Measurements from ENCODE around the gene ITPR2.

ITPR2 gene

DNA sequence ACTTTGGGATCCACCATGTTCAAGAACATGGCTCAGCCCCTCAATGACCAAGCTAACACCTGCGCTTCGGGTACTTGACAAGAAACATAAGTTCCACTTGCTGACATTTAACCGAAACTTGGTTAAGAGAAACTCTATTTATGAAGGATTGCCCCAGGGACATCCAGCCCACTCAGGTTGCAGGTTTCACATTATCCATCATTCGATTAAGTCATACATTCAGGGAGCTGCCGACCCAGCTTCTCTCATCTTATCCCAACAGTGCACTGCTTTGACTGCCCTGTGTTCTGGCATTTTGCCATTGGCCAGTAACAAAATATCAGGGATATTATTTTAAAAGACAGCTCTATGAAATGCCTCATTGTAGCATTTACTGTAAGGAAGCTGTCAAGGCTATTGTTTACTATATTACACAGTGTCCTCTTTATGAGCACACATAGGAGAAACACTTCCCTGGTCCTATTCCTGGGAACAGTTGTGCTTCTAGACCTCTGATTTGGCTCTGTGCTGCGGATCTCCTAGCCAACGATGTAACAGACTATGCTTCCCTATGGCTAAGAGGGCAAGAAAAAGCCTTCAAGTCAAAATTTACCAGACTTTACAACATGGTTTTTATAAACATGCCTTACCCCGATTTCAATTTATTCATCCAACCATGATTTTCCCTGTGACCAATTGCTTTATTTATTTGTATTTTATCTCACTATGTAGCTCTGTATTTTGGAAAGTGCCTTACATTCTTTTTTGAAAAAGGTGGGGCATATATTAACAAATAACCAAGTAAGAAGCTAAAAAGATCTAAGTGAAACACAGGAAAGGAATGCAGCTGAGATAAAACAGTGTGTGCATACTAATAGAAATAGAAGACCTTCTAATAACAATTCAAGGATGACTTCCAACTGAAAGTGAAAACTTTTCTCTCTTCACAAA, 109.3 kb downstream of the ITPR2 start:
- H3K27me3 ChIP-seq: no peaks in the 10 kb centered on the region
- DNase-seq: peak in 1 of 2 donors; percentile 35
- H3K9me3 ChIP-seq: no peaks in the 10 kb centered on the region
- intact Hi-C loops (cut with DNase I; ENCODE audit: low total_unique reads): no loop called here
- peak overlapping the region; percentile 10 to 24 for H3K27ac ChIP-seq
- H3K36me3 ChIP-seq: no peaks in the 10 kb centered on the region
- no peak overlapping the region for H3K4me3 ChIP-seq
- TF ChIP-seq CTCF (IDR thresholded peaks at IDR 0.05): no peak
- H3K4me1 ChIP-seq: peaks cover 0 to 24% (median 10%) of the 10 kb centered on the region in 4 donors

- intact Hi-C loops (cut with DNase I; ENCODE audit: low total_unique reads): no loop called here
- no peak for DNase-seq
- Histone ChIP-seq H3K27ac (no peak overlapping the region), H3K36me3 (no peaks in the 10 kb centered on the region), H3K4me3 (no peak overlapping the region), H3K27me3 (no peaks in the 10 kb centered on the region), H3K9me3 (no peaks in the 10 kb centered on the region), H3K4me1 (peaks cover 0 to 24% (median 7%) of the 10 kb centered on the region in 4 donors)
- no peak for TF ChIP-seq CTCF (IDR thresholded peaks at IDR 0.05)
Measured at GRCh38 chr12:26721800-26722199, 111.2 kb downstream of the ITPR2 start.

- Histone ChIP-seq H3K4me1 (peaks cover 0 to 24% (median 7%) of the 10 kb centered on the region in 4 donors), H3K36me3 (peaks cover 8 to 9% (median 8%) of the 10 kb centered on the region in 3 donors), H3K27me3 (no peaks in the 10 kb centered on the region), H3K4me3 (no peak overlapping the region), H3K9me3 (no peaks in the 10 kb centered on the region), H3K27ac (no peak overlapping the region)
- intact Hi-C loops (cut with DNase I; ENCODE audit: low total_unique reads): no loop called here
- DNase-seq: no peak
- no peak for TF ChIP-seq CTCF (IDR thresholded peaks at IDR 0.05)
Measured at GRCh38 chr12:26719852-26720251, 113.1 kb downstream of the ITPR2 start.

- Histone ChIP-seq H3K36me3 (peaks cover 11 to 19% (median 18%) of the 10 kb centered on the region in 3 donors), H3K27ac (no peak overlapping the region), H3K27me3 (no peaks in the 10 kb centered on the region), H3K4me3 (no peak overlapping the region), H3K9me3 (no peaks in the 10 kb centered on the region), H3K4me1 (peaks cover 0 to 12% (median 0%) of the 10 kb centered on the region in 4 donors)
- intact Hi-C loops (cut with DNase I; ENCODE audit: low total_unique reads): no loop called here
- no peak for DNase-seq
- no peak for TF ChIP-seq CTCF (IDR thresholded peaks at IDR 0.05)
Measured at GRCh38 chr12:26717757-26718156, 115.2 kb downstream of the ITPR2 start.

- no peaks in the 10 kb centered on the region for H3K4me1 ChIP-seq
- no peaks in the 10 kb centered on the region for H3K9me3 ChIP-seq
- TF ChIP-seq CTCF (IDR thresholded peaks at IDR 0.05): no peak
- H3K27ac ChIP-seq: no peak overlapping the region
- no peak for DNase-seq
- intact Hi-C loops (cut with DNase I; ENCODE audit: low total_unique reads): no loop called here
- H3K27me3 ChIP-seq: no peaks in the 10 kb centered on the region
- no peak overlapping the region for H3K4me3 ChIP-seq
- H3K36me3 ChIP-seq: peaks cover 11 to 27% (median 18%) of the 10 kb centered on the region in 3 donors
Measured at GRCh38 chr12:26715232-26715631, 117.8 kb downstream of the ITPR2 start.

Data from tibial artery (tissue), 4 donors.